GM18861 (cell line): Measurements from ENCODE around the gene XRCC5.
A peak's percentile ranks its signal among the peaks of the same experiment; 100 is the strongest.
"Not testable (repeated sequence)": the region's sequence is repeated elsewhere in the genome, so short reads cannot be mapped to it uniquely, and the experiment has no call there.

Experiments
- ATAC-seq: cut with Tn5 transposase; IDR thresholded peaks from one replicate; pipeline ENCODE4 v1.9.1; 2021; ENCODE audit not compliant: unreplicated experiment

Gene XRCC5

GRCh38 chr2:216108967-216109921 lies at the start of gene XRCC5:
Gene XRCC5 (plus strand): TSS chr2:216109348. CDS start chr2:216109437, 89 bp downstream.
- ATAC-seq = peak; percentile 37

DNA sequence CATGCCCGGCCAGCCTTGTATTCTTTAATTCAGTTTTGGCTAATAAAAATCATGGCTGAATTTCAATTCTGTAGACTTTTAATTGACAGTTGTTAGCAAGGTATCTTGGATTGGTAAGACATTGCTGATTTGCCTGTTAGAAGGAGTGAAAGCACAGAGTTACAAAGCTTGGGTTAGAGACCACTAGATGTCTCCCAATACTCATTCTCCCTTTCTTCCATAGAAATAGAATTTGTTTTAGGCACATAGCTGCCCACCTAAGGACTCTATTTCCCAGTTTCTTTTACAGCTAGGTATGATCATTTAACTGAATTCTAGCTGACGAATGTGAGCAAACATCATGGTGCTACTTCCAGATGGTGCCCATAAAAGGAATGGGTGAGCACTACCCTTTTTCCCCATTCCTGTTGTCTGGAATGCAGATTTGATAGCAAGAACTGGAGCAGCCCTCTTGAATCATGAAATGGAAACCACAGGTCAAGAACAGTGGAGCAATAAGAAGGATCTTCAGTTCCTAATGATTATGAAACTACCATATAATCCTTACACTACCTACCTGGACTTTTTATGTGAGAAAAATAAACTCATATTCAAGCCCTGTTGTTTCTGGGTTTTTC lies 45.0 kb upstream of the XRCC5 start:
- ATAC-seq = no peak

- ATAC-seq = no peak
Observed at GRCh38 chr2:216064665-216065064, 44.5 kb upstream of the XRCC5 start.

- no peak for ATAC-seq
Observed at GRCh38 chr2:216066230-216066629, 42.9 kb upstream of the XRCC5 start.

- no peak for ATAC-seq
Observed at GRCh38 chr2:216069028-216069427, 40.1 kb upstream of the XRCC5 start.

- no peak for ATAC-seq
Observed at GRCh38 chr2:216070195-216070594, 39.0 kb upstream of the XRCC5 start.

GRCh38 chr2:216071111-216071851 lies 37.9 kb upstream of the XRCC5 start:
- no peak for ATAC-seq

GRCh38 chr2:216072473-216072872 lies 36.7 kb upstream of the XRCC5 start:
- no peak for ATAC-seq

DNA sequence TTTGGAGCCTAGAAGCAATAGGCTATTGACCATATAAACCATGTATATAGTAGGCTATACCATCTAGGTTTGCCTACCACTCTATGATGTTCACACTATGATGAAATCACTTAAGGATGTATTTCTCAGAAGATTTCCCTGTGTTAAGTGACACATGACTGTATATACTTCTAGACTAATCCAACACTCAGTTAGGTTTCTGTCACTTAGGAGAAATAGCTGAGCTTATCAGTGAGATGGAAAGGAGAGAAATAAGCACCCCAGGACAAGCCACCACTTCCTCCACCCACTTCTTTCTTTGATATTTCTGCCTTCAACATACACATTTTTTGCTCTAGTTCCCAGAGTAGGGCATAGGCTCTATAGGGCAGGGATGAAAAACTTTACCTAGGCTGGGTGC lies 35.4 kb upstream of the XRCC5 start:
- ATAC-seq = no peak

DNA sequence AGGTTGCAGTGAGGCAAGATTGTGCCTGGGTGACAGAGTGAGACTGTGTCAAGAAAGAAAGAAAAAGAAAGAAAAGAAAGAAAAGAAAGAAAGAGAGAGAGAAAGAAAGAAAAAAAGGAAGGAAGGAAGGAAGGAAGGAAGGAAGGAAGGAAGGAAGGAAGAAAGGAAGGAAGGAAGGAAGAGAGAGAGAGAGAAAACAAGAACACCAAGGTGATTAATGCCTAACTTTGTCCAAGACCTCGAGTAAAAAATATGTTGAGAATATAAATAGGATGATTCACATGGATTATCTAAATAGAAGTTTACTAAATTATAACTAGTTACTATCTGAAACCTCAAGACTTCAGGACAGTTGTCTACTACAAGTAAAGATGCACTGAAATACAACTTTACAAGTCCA lies 34.8 kb upstream of the XRCC5 start:
- no peak for ATAC-seq

DNA sequence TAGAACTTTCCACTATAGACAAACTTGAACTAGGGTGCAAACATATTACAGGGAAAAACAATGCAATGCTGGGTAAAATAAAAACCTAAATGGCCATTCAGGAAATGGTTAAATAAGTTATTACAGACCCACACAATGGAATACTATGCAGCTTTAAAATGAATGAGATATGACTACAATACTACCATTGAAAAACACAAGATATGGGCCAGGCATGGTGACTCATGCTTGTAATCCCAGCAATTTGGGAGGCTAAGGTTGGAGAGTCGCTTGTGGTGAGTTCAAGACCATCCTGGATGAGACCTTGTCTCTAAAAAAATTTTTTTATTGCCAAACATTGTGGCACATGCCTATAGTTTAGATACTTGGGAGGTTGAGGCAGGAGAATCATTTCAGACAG lies 34.4 kb upstream of the XRCC5 start:
- ATAC-seq = no peak

GRCh38 chr2:216075510-216076485 lies 33.4 kb upstream of the XRCC5 start:
- no peak for ATAC-seq

DNA sequence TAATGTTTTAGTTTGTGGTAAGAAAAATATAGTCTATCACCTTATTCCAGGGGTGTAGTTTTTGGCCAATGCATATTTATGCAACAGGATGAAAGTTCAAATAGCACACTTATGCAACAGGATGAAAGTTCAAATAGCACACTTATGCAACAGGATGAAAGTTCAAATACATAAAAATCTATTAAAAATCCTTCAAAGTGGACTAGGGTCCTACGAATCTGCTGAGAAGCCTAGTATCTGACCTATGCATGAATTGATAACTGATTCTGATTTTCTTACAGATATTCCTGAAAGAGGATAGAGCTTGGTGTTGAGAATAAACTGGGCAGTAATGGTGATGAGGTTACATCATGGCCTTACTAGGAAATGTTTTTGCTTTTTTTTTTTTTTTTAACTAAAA lies 30.4 kb upstream of the XRCC5 start:
- ATAC-seq = no peak

GRCh38 chr2:216080048-216080447 lies 29.1 kb upstream of the XRCC5 start:
- not testable (repeated sequence) for ATAC-seq

DNA sequence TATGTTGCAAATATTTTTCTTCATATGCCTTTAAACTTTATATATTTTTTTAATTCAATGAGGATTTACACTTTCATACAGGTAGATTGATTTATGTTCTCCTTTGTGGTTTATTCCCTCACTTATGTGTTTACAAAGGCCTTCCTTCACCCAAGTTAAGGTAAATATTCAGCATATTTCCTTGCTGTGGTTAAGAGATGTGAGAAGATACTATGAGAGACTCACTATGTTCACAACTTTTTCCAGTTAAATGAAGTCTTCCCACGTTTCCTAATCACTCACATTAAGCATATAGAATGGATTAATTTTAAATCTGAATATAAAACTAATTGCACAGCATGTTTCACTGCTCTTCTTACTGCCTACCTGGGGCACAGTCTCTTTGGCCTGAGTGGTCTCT lies 28.1 kb upstream of the XRCC5 start:
- no peak for ATAC-seq

DNA sequence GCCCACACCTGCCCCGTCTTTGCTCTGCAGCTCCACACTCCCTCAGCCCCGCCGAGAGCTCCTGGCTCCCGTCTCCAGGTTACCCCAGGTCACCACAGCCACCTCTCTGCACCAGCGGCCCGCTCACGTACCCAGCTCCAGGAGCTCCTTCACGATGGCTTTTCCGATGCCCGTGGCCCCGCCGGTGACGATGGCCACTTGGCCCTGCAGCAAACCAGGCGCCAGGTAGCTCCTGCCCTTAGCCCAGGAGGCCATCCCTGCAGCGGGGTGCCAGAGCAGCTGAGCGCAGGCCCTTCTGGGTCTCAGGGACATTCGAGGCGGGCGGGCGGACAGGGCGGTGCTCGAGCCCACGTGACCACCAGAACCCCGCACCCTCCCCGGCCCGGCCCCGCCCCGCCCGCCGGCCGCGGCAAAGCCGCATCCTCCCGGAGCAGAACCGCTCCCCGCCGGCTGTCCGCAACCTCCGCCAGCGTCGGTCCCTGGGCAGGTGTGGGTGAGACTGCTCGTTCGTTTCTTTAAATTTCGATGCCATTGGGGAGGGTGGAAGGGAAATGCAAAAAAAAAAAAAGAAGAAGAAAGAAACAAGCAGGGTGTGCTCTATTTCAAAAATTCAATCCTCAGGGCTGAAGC lies 27.5 kb upstream of the XRCC5 start, which contains the start of the genes PECR and TMEM169:
TSS of gene PECR (minus strand) at position 323 of the 630 bp plus-strand sequence. CDS start at position 255, 68 bp downstream.
TSS of gene TMEM169 (plus strand) at position 433 of the 630 bp plus-strand sequence. CDS start 14,045 bp downstream, outside the sequence.
- peak; percentile 71 for ATAC-seq

GRCh38 chr2:216082117-216082711 lies 26.9 kb upstream of the XRCC5 start:
- ATAC-seq = peak; percentile 11

GRCh38 chr2:216082805-216083204 lies 26.3 kb upstream of the XRCC5 start:
- ATAC-seq = no peak
